ENCODE measurements around the gene PCDHGA12.

The PCDHGA12 gene

DNA sequence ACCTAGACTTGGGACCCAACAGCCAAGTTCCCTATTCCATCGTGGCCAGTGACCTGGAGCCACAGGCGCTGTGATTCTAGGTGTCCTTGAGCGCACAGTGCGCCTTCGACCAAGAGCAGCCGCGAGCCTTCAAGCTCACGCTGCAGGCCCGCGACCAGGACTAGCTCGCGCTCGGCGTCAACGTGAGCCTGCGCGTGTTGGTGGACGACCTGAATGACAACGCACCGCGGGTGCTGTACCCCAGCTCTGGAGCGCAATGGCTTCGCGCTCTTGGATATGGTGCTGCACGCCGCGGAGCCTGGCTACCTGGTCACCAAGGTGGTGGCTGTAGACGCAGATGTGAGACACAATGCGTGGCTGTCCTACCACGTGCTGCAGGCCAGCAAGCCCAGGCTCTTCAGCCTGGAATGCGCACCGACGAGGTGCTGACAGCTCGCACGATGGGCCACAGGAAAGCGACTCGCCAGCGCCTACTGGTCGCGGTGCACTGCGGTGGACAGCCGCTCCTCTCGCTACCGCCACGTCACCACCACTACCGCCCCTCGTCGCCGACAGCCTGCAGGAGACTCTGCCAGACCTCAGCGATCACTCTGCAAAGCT is 11.4 kb downstream of the PCDHGA12 start:
- no peak for ATAC-seq

DNA sequence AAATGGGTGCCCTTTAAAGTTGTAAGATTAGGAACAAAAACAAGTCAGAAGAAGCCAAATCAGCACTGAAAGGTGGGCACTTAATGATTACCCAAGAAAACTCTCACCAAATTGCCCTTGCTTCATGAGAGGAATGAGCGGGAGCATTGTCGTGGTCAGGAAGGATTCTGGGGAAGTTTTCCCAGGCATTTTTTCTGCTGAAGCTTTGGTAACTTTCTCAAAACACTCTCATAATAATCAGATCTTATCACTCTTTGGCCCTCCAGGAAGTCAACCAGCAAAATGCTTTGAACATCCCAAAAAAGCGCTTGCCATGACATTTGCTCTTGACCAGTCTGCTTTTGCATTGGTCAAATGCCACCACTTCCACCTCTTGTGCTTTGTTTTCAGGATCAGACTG is 35.0 kb downstream of the PCDHGA12 start:
- no peak for ATAC-seq

DNA sequence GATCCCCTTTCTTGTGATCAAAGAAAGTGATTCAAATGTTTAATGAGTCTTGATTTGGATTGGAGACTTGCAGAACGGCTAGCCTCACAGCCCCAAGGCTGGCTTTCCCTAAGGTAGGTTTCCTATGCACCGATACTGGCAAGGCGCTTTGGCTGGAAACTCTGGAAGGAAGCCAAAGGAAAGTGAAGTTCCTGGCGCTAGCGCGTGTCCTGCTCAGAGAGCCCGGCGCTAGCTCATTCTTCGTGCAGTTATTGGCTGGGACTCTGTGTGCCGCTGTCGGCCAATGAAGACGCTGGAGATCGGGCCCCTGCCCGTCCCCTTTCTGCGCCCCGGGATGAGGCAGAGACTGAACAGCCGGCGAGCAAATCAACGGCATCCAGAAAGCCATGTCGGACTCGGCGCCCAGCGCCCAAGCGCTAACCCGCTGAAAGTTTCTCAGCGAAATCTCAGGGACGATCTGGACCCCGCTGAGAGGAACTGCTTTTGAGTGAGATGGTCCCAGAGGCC is 45.4 kb downstream of the PCDHGA12 start, which contains the start of gene PCDHGC3:
Gene PCDHGC3 (plus strand): TSS at position 342 of the 507 bp plus-strand sequence. CDS start 151 bp downstream, at position 493.
- peak; percentile 82 to 87 for ATAC-seq

- no peak for ATAC-seq
Measured at GRCh38 chr5:141476132-141476911, 46.0 kb downstream of the PCDHGA12 start.

DNA sequence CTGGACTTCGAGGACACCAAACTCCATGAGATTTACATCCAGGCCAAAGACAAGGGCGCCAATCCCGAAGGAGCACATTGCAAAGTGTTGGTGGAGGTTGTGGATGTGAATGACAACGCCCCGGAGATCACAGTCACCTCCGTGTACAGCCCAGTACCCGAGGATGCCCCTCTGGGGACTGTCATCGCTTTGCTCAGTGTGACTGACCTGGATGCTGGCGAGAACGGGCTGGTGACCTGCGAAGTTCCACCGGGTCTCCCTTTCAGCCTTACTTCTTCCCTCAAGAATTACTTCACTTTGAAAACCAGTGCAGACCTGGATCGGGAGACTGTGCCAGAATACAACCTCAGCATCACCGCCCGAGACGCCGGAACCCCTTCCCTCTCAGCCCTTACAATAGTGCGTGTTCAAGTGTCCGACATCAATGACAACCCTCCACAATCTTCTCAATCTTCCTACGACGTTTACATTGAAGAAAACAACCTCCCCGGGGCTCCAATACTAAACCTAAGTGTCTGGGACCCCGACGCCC is 46.8 kb downstream of the PCDHGA12 start:
- ATAC-seq, result no peak

DNA sequence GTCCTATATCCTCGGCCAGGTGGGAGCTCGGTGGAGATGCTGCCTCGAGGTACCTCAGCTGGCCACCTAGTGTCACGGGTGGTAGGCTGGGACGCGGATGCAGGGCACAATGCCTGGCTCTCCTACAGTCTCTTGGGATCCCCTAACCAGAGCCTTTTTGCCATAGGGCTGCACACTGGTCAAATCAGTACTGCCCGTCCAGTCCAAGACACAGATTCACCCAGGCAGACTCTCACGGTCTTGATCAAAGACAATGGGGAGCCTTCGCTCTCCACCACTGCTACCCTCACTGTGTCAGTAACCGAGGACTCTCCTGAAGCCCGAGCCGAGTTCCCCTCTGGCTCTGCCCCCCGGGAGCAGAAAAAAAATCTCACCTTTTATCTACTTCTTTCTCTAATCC is 47.5 kb downstream of the PCDHGA12 start:
- ATAC-seq, result no peak

- ATAC-seq, result no peak
Measured at GRCh38 chr5:141478321-141478945, 48.1 kb downstream of the PCDHGA12 start.

GRCh38 chr5:141479776-141480175 is 49.5 kb downstream of the PCDHGA12 start:
- no peak for ATAC-seq

Measured in activated CD4-positive, CD25-positive, alpha-beta regulatory T cell treated with anti-CD3 and anti-CD28 coated beads, Interleukin-2, amount 50 U/mL, for 24 hours (primary cell).